Measurements from ENCODE around the gene NARF. TPM values are rescaled to one million over a fixed set of nuclear protein-coding genes. Genes with fewer than 3 reads are reported as not detected.
A peak's percentile ranks its signal among the peaks of the same experiment; 100 is the strongest.

The NARF gene
- total RNA-seq, 6 experiments from 2014 or later, result 9.3 to 48.6 (median 21.8) TPM

GRCh38 chr17:82494236-82495055 lies 35.9 kb downstream of the NARF start:
- no peaks in the 10 kb centered on the region for H3K36me3 ChIP-seq
- peak overlapping the region in 1 of 3 donors; percentile 43 for H3K27ac ChIP-seq
- peaks cover 0 to 4% (median under 1%) of the 10 kb centered on the region in 4 donors for H3K4me1 ChIP-seq
- ATAC-seq, result peak; percentile 82 to 85 (median 83)
- intact Hi-C loops (cut with DNase I), result no loop called here
- WGBS (ENCODE audit: insufficient coverage, low coverage, low lambda C conversion rate, missing lambda C conversion rate), result 5% methylated on average over 11 of the region's 17 CpGs
- peak; percentile 88 to 94 (median 91) for DNase-seq
- TF ChIP-seq POLR2A (IDR thresholded peaks at IDR 0.05), result no peak
- TF ChIP-seq CTCF (IDR thresholded peaks at IDR 0.05), result peak; percentile 76 to 97 (median 88)
- no peaks in the 10 kb centered on the region for H3K27me3 ChIP-seq
- no peaks in the 10 kb centered on the region for H3K9me3 ChIP-seq
- H3K4me3 ChIP-seq, result no peak overlapping the region

GRCh38 chr17:82495844-82496528 lies 37.4 kb downstream of the NARF start:
- ATAC-seq (no peak), DNase-seq (no peak)
- 87% methylated on average over 6 of the region's 12 CpGs for WGBS (ENCODE audit: insufficient coverage, low coverage, low lambda C conversion rate, missing lambda C conversion rate)
- Histone ChIP-seq H3K27me3 (no peaks in the 10 kb centered on the region), H3K4me1 (peaks cover 0 to 4% (median under 1%) of the 10 kb centered on the region in 4 donors), H3K4me3 (no peak overlapping the region), H3K27ac (no peak overlapping the region), H3K36me3 (no peaks in the 10 kb centered on the region), H3K9me3 (no peaks in the 10 kb centered on the region)
- no peak for TF ChIP-seq CTCF (IDR thresholded peaks at IDR 0.05)
- TF ChIP-seq POLR2A (IDR thresholded peaks at IDR 0.05), result no peak
- intact Hi-C loops (cut with DNase I), result no loop called here

GRCh38 chr17:82496529-82497434 lies 38.2 kb downstream of the NARF start:
- no peaks in the 10 kb centered on the region for H3K36me3 ChIP-seq
- peak; percentile 95 to 98 (median 97) for DNase-seq
- 85% methylated on average over 5 of the region's 83 CpGs for WGBS (ENCODE audit: insufficient coverage, low coverage, low lambda C conversion rate, missing lambda C conversion rate)
- H3K4me3 ChIP-seq, result peak overlapping the region; percentile 50 to 67 (median 52)
- intact Hi-C loops (cut with DNase I), result no loop called here
- peaks cover 0 to 5% (median 3%) of the 10 kb centered on the region in 4 donors for H3K4me1 ChIP-seq
- TF ChIP-seq CTCF (IDR thresholded peaks at IDR 0.05), result no peak
- TF ChIP-seq POLR2A (IDR thresholded peaks at IDR 0.05), result peak; percentile 58
- H3K9me3 ChIP-seq, result no peaks in the 10 kb centered on the region
- ATAC-seq, result peak; percentile 63 to 79 (median 74)
- H3K27me3 ChIP-seq, result no peaks in the 10 kb centered on the region
- H3K27ac ChIP-seq, result peak overlapping the region; percentile 44 to 77 (median 50)
